PFSK-1 (cell line): ENCODE data around the gene LYRM9.

Source experiments
- FOXP2 ChIP-seq: optimal IDR thresholded peaks from 2 replicates; pipeline ENCODE3; 2011; ENCODE audit warnings: borderline replicate concordance, control low read depth, inconsistent platforms; ENCODE audit not compliant: insufficient read depth; ENCODE audit errors: extremely low read length, extremely low read depth
- POLR2AphosphoS5 ChIP-seq: IDR thresholded peaks from 2 replicates; pipeline ENCODE4 v1.6.1; 2012; ENCODE audit warnings: low read depth, mild to moderate bottlenecking, control low read depth, low read length, moderate library complexity
- REST ChIP-seq, 2 experiments: IDR thresholded peaks; 2 replicates each; pipeline versions ENCODE4 v1.6.1 to v1.8.0; 2011 to 2012; ENCODE audit warnings: low read depth in 2 of 2, low read length in 2 of 2, control low read depth in 1 of 2, inconsistent platforms in 1 of 2, mild to moderate bottlenecking in 1 of 2, moderate library complexity in 1 of 2; ENCODE audit not compliant: insufficient read depth in 1 of 2
- SIN3A ChIP-seq: IDR thresholded peaks from 2 replicates; pipeline ENCODE4 v1.6.1; 2012; ENCODE audit warnings: mild to moderate bottlenecking, low read length, moderate library complexity, borderline replicate concordance; ENCODE audit not compliant: insufficient read depth
- TAF1 ChIP-seq: IDR thresholded peaks from 2 replicates; pipeline ENCODE4 v1.6.1; 2012; ENCODE audit warnings: low read length, control low read depth, borderline replicate concordance; ENCODE audit not compliant: insufficient read depth

The LYRM9 gene

GRCh38 chr17:27848931-27849330 lies 44.2 kb downstream of the LYRM9 start:
- TF ChIP-seq POLR2AphosphoS5 (no peak), TAF1 (no peak), FOXP2 (no peak), SIN3A (no peak), REST (IDR thresholded peaks at IDR 0.05; ENCODE audit: insufficient read depth in 1 of 2, low read depth in 2 of 2, low read length in 2 of 2) (no peak)

GRCh38 chr17:27846042-27846655 lies 47.0 kb downstream of the LYRM9 start:
- TF ChIP-seq REST (IDR thresholded peaks at IDR 0.05; ENCODE audit: insufficient read depth in 1 of 2, low read depth in 2 of 2, low read length in 2 of 2) (no peak), TAF1 (no peak), SIN3A (no peak), FOXP2 (no peak), POLR2AphosphoS5 (no peak)

- no peak for TF ChIP-seq TAF1
- TF ChIP-seq REST (IDR thresholded peaks at IDR 0.05; ENCODE audit: insufficient read depth in 1 of 2, low read depth in 2 of 2, low read length in 2 of 2) = no peak
- no peak for TF ChIP-seq SIN3A
- no peak for TF ChIP-seq POLR2AphosphoS5
- TF ChIP-seq FOXP2 = no peak
These were observed 47.7 kb downstream of the LYRM9 start for GRCh38 chr17:27845264-27846041.

- TF ChIP-seq TAF1 = no peak
- TF ChIP-seq POLR2AphosphoS5 = no peak
- TF ChIP-seq REST (IDR thresholded peaks at IDR 0.05; ENCODE audit: insufficient read depth in 1 of 2, low read depth in 2 of 2, low read length in 2 of 2) = no peak
- TF ChIP-seq FOXP2 = no peak
- no peak for TF ChIP-seq SIN3A
These were observed 52.5 kb downstream of the LYRM9 start for GRCh38 chr17:27840688-27841087.
